GM12864 (cell line): Measurements from ENCODE around the gene SMIM1.

Experiments
- DNase-seq: peaks from one replicate; pipeline ENCODE4 v3.0.0-alpha.2; 2011; ENCODE audit warnings: low read depth
- H3K4me3 ChIP-seq: 2 replicates; pipeline ENCODE4 v1.5.1; 2011; ENCODE audit warnings: mild to moderate bottlenecking, low read depth, low read length, control low read depth
- CTCF ChIP-seq: IDR thresholded peaks from 2 replicates; pipeline ENCODE4 v1.5.1; 2011; ENCODE audit warnings: low read depth, mild to moderate bottlenecking, moderate library complexity, low read length, control low read depth, inconsistent platforms; ENCODE audit errors: missing control alignments

SMIM1 gene

GRCh38 chr1:3772027-3772714 is 378 bp upstream of the SMIM1 start:
- peak; percentile 49 for DNase-seq
- no peak for TF ChIP-seq CTCF
- peak overlapping the region; percentile 59 for H3K4me3 ChIP-seq

GRCh38 chr1:3773572-3774275 is 1.2 kb downstream of the SMIM1 start:
- no peak overlapping the region for H3K4me3 ChIP-seq
- DNase-seq = no peak
- no peak for TF ChIP-seq CTCF

- no peak overlapping the region for H3K4me3 ChIP-seq
- no peak for TF ChIP-seq CTCF
- DNase-seq = no peak
These were observed 1.9 kb downstream of the SMIM1 start for GRCh38 chr1:3774276-3774945.

- no peak for DNase-seq
- H3K4me3 ChIP-seq = no peak overlapping the region
These were observed 2.5 kb downstream of the SMIM1 start for GRCh38 chr1:3774946-3775489.

GRCh38 chr1:3775490-3776230 is 3.1 kb downstream of the SMIM1 start:
- no peak overlapping the region for H3K4me3 ChIP-seq
- no peak for DNase-seq
- peak; percentile 77 for TF ChIP-seq CTCF

More at GRCh38 chr1:3774946-3775489, 2.5 kb downstream of the SMIM1 start:
- no peak for TF ChIP-seq CTCF

GRCh38 chr1:3776231-3776961 is 3.8 kb downstream of the SMIM1 start:
- no peak for TF ChIP-seq CTCF
- H3K4me3 ChIP-seq = no peak overlapping the region
- DNase-seq = no peak
